Glomerular visceral epithelial cell (primary cell): ENCODE data around the gene MTMR2.
A peak's percentile ranks its signal among the peaks of the same experiment; 100 is the strongest.
"Not testable (repeated sequence)": the region's sequence is repeated elsewhere in the genome, so short reads cannot be mapped to it uniquely, and the experiment has no call there.

Source experiments
- DNase-seq: peaks from one replicate; pipeline ENCODE4 v3.0.0-alpha.2; 2016; ENCODE audit errors: extremely low spot score

The MTMR2 gene

DNA sequence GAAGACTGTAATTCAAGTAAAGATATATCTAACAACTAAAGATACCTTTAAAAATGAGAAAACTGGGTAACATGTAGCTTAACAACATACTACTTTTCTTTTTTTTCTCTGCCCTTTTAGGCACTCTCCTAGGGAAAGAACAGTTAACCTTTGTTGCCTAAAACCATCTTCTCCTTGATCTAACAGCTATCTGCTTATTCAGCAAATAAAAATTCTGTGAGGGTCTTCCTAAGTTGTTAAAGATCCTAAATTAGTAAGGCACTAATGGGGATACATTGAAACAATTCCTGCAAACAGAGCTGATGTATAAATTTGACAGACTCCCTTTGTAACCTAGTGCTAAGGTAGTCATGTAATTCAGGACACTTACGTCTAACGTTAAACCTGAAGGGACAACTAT, 39.1 kb downstream of the MTMR2 start:
- no peak for DNase-seq

DNA sequence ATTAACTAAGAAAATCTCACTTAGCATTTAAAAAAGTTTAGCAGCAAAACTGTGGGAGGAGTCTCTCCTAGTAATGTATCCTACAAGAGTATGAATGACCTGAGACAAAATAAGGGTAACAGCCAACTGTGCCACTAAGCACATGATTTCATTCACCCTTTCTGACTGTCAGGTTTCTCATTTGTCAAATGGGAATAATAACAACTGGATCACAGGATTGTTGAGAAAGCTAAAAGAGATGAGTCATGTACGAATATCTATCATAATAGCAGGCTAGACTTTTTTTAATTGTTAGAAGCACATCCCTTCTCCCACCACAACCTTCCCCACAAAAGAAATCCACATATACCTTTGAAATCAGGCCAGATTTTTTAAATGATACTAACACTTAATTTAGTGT, 39.5 kb downstream of the MTMR2 start:
- DNase-seq, result peak; percentile 64

DNA sequence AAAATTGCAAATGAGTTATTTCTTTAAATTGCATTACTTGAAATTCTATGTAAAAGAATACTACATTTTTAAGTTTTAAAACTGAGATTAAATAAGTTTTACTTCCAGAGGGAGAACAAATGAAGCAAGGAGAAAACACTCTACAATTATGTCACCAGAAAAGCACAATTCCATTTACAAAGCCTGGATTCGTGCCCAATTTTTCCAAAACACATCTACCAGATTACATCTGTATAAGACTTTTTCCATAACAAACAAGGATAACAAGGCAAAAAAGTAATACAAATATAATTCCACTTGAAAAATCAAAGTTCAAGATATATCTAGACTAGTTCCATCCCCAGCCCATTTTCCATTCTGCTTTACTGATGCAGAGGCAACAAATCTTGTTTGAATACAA, 40.5 kb downstream of the MTMR2 start:
- no peak for DNase-seq

DNA sequence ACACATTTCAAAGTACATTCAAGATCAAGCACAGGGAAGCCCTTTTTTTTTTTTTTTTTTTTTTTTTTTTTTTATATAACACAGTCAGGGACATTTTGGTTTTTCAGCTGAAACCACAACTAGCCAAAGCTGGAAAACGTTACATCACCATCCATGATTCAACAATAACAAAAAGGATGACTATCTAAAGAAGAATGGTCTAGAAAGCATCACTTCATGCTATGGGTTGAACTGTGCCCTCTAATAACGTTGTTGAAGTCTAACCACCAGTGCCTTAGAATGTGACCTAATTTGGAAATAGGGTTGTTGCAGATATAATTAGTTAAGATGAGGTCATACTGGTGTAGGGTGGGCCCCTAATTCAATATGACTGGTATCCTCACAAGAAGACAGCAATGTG, 46.6 kb downstream of the MTMR2 start:
- peak; percentile 94 for DNase-seq

DNA sequence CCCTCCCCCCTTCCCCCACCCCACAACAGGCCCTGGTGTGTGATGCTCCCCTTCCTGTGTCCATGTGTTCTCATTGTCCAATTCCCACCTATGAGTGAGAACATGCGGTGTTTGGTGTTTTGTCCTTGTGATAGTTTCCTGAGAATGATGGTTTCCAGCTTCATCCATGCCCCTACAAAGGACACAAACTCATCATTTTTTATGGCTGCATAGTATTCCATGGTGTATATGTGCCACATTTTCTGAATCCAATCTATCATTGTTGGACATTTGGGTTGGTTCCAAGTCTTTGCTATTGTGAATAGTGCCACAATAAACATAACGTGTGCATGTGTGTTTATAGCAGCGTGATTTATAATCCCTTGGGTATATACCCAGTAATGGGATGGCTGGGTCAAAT, 53.0 kb downstream of the MTMR2 start:
- DNase-seq, result not testable (repeated sequence)

DNA sequence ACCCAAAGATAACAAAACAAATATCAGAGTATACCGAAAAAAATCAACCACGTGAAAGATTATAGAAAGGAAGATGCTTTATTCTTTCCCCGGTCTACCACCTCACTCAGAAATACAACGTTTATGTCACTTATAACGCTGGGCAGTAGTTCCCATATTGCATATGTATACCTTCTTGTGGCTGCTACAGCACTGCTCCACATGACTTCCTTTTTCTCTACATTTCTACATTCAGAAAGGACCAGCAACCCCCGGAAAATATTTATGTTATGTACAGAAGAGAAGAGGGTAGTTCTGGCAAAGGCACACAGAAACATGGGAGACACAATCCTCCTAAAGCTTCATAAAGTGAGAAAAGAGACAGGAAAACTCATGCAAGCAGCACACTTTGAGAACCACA, 56.8 kb downstream of the MTMR2 start:
- DNase-seq, result no peak

DNA sequence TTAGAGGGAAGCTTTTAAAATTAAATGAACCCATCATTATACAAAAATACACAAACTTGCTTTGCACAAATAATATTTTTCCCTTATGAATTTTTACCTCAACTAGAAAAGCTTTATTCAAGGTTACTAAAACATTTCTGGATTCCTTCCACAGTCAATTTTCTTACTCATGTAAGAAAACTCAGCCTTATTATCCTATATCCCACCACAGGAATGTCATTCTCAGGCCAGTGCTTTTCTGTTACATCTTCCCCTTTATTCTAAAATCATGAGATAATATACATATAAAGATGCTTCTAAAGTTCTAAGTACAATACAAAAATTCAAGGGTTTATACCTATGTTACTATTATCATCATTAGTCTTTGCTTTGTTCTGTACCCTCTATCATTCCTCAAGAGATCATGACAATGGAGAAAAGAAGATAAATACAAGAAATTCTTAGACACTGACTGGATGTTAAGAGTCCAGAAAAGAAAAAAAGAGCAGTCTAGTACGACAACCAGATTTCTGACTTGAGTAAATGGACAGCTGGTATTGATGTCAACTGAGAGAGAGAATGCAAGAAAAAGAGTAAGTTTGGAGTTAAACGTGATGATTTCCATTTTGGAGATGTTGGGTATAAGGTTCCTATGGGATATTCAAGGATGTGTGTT, 60.3 kb downstream of the MTMR2 start:
- peak; percentile 43 for DNase-seq

DNA sequence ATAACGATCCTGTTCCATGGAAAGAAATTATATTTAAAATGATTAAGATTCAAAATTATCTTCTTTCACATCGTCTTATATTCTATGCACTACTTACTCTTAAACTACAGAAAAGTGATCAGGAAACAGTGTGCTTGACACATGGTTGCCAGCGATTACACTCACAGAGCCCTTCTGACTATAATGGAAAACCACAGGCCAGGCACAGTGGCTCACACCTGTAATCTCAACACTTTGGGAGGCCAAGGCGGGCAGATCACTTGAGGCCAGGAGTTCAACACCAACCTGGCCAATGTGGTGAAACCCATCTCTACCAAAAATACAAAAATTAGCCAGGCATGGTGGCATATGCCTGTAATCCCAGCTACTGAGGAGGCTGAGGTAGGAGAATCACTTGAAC, 63.9 kb downstream of the MTMR2 start:
- not testable (repeated sequence) for DNase-seq

DNA sequence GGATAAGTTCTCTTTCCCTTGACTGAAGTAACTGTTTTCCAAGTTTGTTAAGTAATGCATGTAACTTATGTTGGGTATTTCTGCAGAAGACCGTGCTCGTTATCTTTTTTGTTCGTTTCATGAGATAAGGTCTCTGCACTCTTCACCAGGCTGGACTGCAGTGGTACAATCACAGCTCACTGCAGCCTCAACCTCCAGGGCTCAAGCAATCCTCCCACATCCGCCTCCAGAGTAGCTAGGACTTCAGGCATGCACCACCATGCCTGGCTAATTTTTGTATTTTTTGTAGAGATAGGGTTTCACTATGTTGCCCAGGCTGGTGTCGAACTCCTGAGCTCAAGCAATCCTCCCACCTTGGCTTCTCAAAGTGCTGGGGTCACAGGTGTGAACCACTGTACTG, 69.5 kb downstream of the MTMR2 start:
- DNase-seq, result not testable (repeated sequence)

DNA sequence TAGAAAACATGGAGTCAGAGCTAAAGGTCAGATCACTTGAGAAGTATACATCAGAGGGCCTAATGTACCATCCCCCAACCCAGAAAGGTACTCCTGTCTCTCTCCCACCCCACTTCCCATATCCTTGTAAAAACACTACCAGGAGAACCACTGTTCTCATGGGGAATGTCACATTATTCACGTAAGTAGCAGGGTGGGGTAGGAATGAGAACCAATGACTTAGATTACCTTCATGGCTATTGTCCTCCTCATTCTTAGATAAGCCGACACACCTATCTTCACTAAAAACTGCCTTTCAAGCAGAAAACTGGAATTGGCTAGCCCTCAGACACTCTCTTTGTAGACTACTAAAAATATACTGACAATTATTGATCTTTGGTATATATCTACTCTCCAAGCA, 70.0 kb downstream of the MTMR2 start:
- no peak for DNase-seq

DNA sequence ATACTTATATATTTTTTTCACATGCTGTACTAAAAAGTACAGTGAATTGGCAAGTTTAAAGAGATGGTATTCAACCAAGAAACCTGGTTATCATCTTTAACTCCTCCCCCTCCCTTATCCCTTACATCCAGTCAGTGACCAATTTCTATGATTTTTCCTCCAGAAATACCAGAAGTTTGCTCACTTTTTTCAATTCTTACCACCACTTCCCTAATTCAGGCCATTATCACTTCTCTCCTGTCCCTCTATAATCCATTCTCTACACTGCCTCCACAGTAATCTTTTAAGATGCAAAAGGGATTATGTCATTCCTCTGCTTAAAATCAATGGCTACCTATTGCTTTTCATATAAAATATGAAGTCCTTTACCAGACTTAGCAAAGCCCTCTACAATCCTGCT, 70.8 kb downstream of the MTMR2 start:
- no peak for DNase-seq

DNA sequence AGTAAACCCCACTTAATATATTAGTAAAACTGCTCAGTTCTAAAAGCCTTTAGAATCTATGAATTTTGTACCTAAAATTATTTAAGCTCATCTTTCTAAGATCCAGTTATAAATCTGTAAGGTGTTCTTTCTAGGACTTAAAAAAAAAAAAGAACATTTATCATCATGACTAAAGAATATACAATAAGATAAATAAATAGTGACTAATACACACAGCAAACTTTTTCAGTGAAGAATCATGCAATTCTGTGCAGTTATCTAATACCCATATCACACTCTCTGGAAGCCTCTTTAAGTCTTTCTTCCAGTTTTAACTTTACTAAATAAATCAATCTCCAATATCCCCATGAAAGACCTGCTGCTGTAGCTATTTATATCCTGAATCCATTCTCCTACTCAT, 73.8 kb downstream of the MTMR2 start:
- DNase-seq, result no peak

DNA sequence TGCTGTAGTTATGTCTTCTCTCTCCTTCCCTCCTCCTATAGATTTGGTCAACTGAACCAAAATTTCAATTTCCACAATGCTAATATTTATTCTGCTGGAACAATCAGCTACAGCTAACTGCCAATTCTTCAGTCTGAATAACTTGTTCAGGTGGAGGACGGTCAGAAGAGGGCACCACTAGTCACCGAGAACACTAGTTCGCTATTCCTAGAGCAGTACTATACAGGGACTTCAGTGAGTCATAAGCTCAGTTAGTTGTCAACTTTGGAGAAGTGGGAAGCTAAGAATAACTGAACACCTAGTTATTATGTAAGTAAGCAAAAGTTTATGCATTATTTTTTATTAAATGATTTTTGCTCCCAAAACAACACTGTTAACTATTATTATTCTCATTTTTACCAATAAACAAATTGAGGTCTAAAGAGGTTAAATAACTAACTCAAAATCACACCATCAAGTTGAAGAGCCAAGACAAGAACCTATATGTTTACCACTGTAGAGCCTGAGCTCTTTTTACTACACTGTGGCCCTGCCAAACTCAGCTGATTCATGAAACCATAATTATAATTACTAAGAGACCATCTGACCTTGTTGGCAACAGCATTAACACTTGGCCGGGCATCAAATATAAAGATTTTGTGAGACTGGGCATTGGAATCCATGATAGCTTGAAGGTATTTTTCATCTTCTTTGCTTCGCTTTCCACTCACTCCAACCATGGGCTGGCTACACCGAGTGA, 74.7 kb downstream of the MTMR2 start:
- DNase-seq, result peak; percentile 78

DNA sequence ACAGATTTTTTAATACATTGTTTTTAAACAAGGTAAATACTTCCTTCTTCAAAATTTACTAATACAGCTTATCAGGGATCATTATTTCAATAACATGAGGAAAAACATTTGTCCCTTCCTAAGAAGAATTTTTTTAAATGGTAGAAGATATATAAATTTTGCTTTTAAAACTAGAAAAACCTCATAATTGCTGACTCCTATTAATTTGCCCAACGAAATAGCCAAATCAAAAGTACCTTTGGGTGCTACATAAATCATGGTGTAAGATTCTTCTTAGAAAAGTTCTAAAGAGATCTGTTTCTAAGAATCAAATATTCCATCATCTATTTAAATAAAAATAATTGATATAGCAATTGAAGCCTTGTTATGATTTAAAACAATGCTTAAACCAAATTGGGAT, 78.7 kb downstream of the MTMR2 start:
- no peak for DNase-seq

DNA sequence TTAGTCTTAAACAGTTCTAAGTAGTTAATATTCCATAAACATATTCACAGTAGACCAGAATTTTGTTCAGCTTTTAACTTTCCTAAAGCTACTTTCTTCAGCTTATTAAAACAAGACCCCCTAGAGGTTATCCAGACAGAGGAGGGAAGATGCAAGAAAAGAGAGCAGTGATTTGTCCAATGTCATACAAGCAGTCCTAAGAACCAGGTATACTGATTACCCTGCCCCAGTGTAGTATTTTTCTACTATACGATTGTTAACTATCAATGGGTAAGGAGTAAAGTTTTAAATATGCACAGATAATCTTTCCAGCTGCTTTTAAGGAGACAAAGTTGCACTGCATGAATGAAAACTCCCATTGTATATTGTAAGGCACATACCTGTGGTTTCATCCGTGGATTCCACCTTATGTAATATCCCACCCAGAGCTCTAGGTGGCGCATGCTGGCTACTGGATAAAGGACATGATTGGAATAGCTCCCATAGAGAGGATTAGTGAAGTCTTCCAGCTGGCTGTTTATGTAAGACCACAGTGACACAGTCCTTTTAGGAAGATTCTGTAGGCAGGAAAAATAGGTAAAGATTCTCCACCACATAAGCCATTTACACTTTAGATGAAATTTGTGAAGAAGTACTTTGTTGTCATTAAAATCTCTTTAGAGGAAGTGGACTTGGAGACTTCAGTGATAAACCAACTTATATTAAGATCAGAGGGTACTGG, 88.0 kb downstream of the MTMR2 start:
- peak; percentile 86 for DNase-seq

DNA sequence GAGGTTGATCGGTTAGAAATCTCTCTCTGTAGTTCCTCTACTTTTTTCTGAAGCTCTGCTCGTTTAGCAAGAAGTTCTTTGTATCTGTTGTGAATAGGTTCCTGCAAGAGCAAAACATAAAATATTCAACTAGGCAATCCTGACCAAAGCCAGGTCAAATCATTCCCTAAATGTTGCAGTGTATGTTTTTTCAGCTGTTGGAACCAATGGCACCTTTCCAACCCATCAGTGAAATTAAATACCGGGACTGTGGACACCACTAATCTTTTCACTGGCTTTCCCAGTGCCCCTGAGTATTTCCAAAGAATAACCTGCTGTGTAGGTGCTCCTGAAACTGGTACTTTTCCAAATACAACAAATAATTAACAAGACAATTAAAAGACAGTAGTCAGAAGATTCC, 88.6 kb downstream of the MTMR2 start:
- no peak for DNase-seq

DNA sequence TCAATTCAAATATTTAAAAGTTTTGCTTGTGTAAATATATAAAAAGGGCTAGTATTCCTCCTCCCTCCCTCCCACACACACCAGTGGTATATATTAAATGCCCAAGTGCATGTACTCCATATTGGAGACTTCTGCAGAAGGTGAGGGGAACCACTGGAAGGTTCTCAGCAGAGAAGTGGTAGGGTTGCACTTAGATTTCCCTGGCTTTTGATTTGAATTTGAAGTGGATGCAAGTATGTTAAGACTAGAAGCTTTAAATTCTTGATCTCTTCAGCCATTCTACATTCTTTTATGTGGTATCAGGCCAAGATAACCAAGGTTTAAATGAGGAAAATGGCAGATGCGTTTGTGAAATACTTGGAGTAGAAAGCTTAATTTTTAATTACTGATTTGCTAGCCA, 90.5 kb downstream of the MTMR2 start:
- DNase-seq, result no peak

DNA sequence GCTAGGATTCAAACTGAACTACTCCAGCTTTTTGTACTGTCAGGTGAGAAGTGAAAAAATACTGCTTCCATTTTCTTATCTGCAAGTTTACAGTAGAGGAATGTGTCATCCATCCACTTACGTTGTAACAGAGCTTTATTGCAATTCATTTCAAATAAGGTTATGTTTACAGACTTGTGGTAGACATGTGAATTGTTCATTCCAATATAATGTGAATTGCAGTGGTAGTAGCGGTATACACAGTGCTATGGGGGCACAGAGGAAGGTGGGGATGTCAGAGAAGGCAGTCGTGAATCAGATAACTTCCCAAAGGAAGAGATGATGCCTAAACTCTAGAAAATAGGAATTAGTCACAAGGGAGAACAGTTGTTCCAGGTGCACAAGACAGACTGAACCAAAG, 91.1 kb downstream of the MTMR2 start:
- no peak for DNase-seq

DNA sequence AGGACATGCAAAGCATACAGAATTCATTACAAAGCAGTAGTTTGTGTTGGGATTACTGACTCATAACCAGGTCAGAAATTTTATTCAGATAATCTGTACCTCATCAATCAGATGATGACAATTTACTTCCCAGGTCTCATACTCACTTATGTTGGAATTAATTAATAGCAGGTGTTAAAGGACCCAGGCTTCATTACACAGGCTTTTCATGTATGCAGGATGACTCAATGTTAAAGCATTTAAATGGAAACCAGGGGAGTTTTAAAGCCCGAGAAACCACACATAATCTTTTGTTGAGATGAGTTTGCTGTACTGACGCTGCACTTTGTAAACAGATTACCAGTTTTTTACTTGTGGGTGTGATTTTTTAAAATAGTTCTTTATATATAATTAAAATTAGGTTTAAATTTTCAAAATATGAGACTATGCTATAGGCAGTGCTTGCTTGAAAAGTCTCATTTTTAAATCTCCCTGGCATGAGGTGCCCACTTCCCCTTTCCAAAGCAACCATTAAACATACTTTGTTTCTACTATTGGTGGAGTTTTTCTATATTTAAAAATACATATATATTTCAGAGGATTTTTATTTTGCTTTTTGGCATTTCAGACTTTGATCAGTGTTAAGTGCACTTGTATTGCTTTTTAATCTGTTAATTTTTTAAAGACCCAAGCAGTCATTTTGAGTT, 92.6 kb downstream of the MTMR2 start:
- DNase-seq, result peak; percentile 73

DNA sequence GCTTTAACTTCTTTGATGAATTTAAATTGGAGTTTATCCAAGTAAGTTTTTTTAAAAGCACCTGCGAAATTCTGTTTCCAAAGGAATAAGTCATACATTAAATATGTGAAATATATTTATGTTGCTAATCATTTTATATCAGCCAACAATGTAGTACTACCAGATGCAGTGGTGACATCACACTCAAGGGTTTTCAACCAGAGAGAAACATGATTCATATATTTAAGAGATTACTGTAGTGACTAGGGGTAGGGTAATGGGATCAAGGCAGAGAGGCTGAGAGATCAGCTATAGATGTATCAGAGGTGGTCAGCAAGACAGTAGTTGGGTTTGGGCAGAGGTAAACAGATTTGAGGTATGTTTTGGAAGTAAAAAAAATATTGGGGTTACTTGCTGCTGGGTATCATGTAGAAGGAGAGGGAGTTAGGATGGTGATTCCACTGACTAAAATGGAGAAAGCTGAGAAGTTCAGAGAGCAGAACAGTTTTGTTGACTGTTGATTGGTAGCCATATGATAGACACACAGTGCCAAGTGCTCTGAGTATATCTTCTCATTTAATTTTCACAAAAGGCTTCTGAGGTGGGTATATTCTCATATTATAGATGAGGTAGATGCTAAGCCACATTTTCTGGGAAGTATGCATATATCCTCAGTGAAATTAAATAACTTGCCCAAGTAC, 94.2 kb downstream of the MTMR2 start:
- peak; percentile 29 for DNase-seq

DNA sequence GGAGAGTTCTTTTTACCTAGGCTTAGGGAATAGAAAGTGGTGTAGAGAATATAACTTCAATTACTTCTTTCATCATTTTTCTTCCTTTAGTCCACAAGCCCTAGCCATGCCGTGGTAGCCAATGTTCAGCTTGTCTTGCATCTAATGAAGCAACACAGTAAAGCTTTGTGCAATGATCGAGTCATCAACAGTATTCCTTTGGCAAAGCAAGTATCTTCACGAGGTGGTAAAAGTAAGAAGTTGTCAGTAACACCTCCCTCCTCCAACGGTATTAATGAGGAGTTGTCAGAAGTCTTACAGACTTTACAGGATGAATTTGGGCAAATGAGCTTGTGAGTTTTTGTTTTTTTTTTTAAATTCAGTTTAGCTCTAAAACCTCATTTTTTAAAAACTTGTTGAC, 96.2 kb downstream of the MTMR2 start:
- DNase-seq, result no peak

DNA sequence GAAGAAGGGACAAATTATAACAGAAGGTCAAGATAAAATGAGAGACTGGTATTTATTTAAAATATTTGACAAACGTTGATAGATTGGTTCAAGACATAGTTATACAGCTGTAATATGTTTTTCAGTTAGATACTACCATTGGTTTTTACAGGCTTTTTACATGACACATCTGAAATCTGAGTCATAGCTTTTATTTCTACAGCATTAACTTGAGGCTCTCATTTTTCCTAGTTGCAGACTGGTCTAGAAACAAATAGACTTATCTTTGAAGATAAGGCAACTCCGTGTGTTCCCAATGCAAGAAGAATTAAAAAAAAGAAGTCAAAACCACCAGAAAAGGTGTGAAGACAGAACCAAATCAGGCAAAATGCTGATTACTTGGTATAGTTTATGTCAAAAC, 102.3 kb downstream of the MTMR2 start:
- DNase-seq, result no peak
